GM21381 (cell line): Measurements from ENCODE around the gene DNAJC27.

Experiments
- ATAC-seq: cut with Tn5 transposase; IDR thresholded peaks from one replicate; pipeline ENCODE4 v1.9.1; 2021; ENCODE audit warnings: mild to moderate bottlenecking, moderate library complexity; ENCODE audit not compliant: unreplicated experiment

DNAJC27 gene

GRCh38 chr2:24926602-24927252 is 45.0 kb downstream of the DNAJC27 start:
- no peak for ATAC-seq

DNA sequence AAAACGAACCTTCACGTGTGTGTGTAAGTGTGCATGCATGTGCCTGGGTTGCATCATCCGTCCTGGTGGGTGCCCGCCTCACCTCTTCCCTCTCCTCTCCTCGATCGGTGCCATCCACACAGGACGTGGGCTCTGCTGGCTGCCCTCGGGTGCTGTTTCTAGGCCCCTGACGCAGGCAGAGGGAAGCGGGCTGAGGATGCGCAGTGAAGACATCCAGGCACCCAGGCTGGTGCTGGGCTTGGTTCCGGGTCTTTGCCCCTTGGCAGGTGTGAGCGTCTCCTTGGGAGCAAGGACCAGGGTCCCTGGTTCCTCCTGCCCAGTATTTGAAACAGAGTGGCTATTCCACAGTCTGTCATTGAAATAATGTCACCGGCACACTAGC is 45.5 kb downstream of the DNAJC27 start:
- no peak for ATAC-seq

DNA sequence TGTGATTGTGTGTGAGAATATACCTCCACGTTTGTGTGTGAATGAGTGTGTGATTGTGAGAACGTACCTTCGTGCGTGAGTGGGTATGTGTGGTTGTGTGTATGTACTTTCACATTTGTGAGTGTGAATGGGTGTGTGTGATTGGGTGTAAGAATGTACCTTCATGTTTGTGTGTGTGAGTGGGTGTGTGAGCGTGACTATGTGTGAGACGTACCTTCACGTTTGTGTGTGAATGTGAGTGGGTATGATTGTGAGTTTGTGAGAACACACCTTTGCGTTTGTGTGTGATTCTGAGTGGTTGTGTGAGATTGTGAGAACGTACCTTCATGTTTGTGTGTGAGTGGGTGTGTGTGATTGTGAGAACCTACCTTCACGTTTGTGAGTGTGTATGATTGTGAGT is 45.9 kb downstream of the DNAJC27 start:
- no peak for ATAC-seq

DNA sequence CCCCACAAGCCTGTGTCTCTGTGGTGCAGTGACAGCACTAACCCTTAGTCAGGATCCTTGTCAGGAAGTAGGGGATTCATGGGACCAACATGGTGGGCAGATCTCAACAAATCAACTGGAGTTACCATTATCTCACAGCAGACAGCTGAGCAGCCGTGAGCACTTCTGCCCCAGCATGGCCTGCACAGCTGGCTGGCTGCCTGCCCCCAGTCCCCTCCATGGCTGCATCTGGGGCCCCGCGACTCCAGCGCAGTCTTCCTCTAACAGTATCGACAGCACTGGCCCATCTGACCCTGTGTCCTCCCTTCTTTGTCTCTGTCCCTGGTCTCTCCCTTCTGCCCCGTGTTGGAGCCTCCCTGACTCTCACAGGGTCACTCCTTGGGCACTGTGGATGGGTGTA is 47.0 kb downstream of the DNAJC27 start:
- no peak for ATAC-seq

GRCh38 chr2:24924266-24924665 is 47.5 kb downstream of the DNAJC27 start:
- no peak for ATAC-seq

DNA sequence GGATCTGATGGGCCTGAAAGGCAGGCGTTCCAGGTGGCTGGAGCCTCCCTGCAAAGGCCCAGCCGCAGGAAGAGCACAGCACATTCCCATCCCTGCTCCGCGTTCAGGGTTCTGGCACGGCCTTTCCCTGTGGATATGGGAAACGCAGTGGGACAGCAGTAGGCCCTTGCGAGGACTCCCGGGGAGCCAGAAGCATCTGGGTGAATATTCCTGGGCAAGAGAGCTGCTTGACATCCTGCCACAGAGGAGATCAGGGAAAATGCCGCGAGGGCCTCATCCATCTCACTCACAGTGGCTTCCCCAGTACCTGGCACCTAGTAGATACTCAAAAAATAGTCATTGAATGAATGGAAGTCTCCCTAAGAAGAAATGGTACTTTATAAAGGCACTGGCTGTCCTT is 48.6 kb downstream of the DNAJC27 start:
- ATAC-seq = no peak

DNA sequence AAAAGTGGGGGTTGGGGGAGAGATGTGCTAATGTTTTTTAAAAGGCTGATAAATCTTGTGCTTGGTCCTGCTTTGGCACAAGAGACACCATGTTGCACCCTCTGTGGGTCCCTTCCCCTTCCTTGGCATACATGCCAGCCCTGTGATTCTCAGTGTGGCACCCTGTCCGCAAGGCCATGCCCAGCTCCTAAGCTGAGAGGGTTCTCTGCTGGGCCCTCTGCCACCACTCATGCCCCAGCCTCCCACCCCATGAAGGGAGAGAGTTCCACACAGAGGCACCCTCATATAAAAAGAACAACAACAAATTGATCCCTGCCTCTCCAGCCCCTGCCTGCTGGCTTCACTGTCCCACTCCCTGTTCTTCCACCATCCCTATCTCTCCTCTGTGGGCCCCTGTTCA is 49.2 kb downstream of the DNAJC27 start:
- no peak for ATAC-seq

GRCh38 chr2:24920809-24921441 is 50.8 kb downstream of the DNAJC27 start:
- ATAC-seq = no peak

DNA sequence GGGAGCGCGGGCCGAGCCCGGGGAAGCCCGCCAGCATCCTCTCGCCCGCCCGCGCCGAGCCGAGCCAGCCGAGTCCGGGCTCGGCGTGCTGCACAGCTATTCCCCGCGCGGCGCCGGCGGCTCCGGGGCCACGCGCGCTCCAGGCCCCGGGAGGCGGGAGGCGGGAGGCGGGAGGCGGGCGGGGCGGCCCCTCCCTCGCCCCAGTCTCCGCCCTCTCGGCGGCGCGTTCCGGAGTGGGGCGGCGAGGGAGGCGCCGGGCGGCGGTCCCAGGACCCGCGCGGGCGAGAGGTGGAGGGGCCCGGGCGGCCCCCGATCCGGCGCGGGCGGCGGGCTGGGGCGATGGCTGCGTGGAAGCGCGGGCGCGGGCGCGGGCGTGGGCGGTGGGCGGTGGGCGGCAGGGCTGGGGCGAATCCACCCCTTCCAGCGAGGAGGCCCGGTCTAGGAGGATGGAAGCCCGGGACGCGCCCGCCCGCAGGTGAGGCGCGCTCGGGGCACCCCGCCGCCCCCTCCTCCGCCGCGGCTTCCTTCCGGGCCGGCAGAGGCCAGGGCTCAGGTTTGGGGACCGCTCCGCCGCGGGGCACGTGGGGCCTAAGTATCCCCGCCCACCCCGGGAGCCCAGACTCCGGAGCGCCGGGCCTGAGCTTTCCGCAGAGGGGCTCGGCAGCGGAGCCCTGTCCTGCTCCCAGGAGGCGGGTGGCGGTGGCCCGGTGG is 51.5 kb downstream of the DNAJC27 start, which contains the start of gene ADCY3:
Gene ADCY3, minus strand, starts transcription at position 140 of the 711 bp plus-strand sequence. CDS start 1,250 bp downstream, outside the sequence.
- peak; percentile 53 for ATAC-seq

- peak; percentile 20 for ATAC-seq
Measured at GRCh38 chr2:24919506-24920097, 52.2 kb downstream of the DNAJC27 start.

- ATAC-seq = peak; percentile 27
Measured at GRCh38 chr2:24919037-24919505, 52.7 kb downstream of the DNAJC27 start.

DNA sequence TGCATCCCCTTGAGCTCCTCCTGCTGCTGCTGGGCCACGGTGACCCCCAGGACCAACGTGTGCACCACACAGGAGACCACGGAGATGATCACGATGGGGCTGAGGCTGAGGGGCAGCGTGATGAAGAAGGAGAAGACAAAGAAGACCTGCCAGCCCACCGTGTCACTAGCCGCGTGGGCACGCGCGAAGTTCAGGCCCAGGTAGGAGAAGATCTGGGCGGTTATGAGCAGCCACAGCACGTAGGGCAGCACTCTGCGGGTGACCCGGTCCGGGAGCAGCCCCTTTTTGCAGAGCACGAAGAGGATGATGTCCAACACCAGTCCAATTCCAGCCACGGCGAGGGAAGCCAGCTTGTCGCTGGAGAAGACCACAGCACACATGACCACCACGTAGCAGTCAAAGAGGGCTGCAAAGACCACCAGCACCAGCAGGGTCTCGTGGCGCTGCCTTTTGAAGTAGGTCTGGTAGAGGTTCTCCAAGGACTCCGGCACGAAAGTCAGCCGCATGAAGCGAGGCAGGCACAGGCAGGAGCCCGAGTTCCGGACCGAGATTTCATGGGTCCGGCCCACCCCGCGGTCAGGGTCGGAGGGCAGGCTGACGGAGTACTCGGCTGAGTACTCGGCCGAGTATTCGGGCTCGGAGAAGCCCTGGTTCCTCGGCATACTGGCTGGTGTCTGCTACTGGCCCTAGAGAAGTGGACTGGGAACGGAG is 53.3 kb downstream of the DNAJC27 start:
- ATAC-seq = no peak

- no peak for ATAC-seq
Measured at GRCh38 chr2:24917731-24918325, 53.9 kb downstream of the DNAJC27 start.

DNA sequence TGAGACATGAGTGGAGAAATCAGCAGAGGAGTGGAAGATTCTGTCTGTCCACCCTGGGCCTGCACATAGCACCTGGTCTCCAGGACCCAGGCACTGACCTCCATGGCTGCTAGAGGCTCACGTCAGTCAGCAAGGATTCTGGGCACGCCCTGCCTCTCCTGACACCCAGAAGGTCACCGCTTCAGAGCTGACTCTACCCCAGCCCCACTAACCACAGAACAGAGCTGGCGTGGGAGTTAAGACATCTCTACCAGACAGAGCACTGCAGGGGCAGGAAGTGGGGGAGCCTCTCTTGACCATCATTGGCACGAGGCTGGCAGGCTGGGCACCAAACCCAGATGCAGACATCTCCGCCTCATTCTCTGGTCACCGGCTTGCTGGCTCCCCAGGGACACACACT is 54.7 kb downstream of the DNAJC27 start:
- no peak for ATAC-seq

GRCh38 chr2:24915796-24916195 is 56.0 kb downstream of the DNAJC27 start:
- ATAC-seq = no peak

DNA sequence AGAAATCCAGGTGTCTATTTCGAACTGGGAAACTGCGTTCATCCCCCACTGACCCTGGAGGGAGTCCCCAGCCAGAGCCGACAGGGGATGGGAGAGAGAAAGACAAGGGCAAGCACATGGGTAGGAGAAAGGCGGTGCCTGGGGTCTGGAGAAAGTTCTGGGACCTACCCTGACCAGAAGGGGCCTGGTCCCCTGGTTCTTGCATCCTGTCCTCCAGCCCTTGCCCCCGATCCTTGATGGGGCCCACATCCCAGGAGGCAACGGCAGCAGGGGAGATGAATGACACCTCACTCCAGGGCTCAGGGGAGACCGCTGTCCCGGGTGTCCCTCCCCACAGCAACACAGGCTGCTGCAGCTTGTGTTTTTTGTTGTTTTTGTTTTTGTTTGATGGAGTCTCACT is 56.6 kb downstream of the DNAJC27 start:
- no peak for ATAC-seq

GRCh38 chr2:24914713-24915112 is 57.0 kb downstream of the DNAJC27 start:
- no peak for ATAC-seq

DNA sequence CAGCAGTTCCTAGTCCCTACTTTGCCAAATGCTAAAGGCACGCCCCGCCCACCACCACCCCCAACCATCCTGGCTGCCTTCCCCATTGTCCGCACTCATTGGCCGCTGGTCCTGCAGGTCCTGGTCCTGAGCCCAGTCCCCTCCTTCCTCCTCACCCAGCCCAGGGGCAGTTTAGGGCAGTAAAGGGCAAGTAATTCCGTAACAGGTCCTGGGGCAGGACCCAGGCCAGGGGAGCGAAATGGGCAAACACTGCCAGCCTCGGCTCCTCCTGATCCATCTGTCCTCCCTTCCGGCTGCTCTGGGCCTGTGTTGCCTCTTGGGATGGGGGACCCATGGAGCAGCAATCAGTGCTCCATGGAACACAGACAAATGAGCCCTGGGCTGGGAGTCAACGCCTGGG is 57.8 kb downstream of the DNAJC27 start:
- ATAC-seq = no peak

DNA sequence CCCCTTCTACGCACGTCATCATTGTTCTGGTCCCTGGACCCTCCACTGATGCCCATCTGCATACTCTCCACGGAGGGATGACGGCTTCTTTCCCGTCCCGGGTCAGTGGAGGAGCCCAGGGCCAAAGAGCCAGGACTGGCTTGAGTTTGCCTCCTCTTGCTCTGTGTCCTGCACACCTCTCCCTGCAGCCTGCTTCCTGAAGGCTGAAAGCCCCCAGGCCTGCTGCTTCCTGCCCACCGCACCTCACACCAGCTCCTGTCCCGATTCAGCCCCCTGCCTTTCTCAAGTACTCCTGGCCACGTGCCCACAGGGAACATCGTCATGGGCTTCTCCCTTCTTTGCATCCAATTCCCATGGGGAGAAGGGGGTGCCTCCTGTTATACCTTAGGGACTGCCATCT is 58.8 kb downstream of the DNAJC27 start:
- no peak for ATAC-seq

GRCh38 chr2:24912523-24912922 is 59.2 kb downstream of the DNAJC27 start:
- ATAC-seq = no peak

DNA sequence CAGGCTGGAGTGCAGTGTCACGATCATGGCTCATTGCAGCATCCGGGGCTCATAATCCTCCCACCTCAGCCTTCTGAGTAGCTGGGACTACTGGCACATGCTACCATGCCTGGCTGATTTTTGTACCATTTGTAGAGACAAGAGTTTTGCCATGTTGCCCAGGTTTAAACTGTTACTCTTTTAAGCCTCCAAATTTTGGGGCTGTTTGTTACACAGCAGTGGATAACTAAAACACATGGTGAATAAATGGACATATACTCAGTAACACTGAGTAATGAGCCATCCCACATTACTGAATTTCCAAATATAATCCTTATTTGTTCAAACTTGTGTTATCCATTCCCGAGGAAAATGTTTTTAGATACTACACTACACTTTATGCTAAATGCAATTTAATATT is 61.5 kb downstream of the DNAJC27 start:
- ATAC-seq = no peak
